Measurements from ENCODE around the gene RAB34. TPM values are rescaled to one million over a fixed set of nuclear protein-coding genes. Genes with fewer than 3 reads are reported as not detected.

The RAB34 gene
- total RNA-seq, 1 donor from 2014 or later, result 81.3 TPM

DNA sequence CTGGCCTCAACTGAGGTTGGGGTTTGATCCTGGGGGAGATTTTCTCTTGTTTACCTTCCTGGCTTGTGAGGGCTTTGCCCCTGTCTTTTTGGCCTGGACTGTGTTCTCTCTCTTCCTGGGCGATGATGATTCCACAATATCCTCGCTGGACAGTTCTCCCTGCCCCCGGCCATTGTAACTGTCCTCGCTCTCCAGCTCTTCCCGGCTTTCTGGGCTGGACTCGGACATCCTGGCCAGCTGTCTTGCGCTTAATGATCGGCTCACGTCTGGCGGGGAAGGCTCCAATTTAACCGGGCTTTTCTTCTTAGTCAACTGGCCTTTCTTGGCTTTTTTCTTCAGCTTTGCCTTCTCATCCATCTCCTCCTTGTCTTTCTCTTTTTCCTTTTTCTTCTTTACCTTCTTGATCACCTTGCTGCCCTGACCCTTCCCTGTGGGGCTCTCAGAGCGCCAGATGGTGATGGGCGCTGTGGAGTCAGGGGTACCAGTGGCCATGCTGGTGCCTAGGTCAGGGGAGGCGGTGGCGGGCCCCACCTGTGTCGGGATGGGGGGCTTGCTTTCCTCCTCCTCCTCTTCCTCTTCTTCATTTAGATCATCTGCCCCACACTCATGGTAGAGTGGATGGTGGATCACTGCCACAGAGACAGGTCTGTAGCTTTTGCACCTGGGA lies 14.0 kb downstream of the RAB34 start:
- ATAC-seq, result no peak
- intact Hi-C loops (cut with DNase I), result no loop called here
- no peak for DNase-seq (ENCODE audit: low spot score)

DNA sequence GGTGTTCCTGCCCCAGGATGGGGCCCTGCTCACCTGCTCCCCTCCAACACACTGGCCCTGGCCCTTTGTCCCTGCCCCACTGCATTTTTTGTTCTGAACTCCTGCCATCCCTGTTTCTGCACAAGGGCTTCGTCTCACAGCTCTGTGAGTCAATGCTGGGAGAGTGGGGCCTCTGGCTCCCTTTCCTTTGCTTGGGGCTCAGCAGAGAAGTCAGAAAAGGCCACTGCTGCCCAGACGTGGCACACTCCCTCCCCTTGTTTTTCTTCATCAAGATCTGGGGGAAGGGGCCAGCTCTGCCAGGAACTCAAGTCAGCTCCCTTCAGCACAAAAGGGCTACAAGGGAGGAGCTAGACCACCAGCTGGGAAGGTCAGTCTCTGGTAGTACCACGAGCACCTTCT lies 14.9 kb downstream of the RAB34 start:
- no peak for DNase-seq (ENCODE audit: low spot score)
- intact Hi-C loops (cut with DNase I), result no loop called here
- no peak for ATAC-seq

GRCh38 chr17:28702026-28702751 lies 15.5 kb downstream of the RAB34 start:
- DNase-seq (ENCODE audit: low spot score), result no peak

GRCh38 chr17:28700830-28701492 lies 16.7 kb downstream of the RAB34 start:
- ATAC-seq, result peak; percentile 10
- no peak for DNase-seq (ENCODE audit: low spot score)
- intact Hi-C loops (cut with DNase I), result no loop called here

More at GRCh38 chr17:28702026-28702751, 15.5 kb downstream of the RAB34 start:
- no peak for ATAC-seq
- intact Hi-C loops (cut with DNase I), result no loop called here

GRCh38 chr17:28700278-28700677 lies 17.4 kb downstream of the RAB34 start:
- ATAC-seq (no peak), DNase-seq (ENCODE audit: low spot score) (no peak)
- intact Hi-C loops (cut with DNase I), result no loop called here

- ATAC-seq, result no peak
- DNase-seq (ENCODE audit: low spot score), result no peak
- intact Hi-C loops (cut with DNase I), result no loop called here
Measured at GRCh38 chr17:28698253-28698941, 19.3 kb downstream of the RAB34 start.

DNA sequence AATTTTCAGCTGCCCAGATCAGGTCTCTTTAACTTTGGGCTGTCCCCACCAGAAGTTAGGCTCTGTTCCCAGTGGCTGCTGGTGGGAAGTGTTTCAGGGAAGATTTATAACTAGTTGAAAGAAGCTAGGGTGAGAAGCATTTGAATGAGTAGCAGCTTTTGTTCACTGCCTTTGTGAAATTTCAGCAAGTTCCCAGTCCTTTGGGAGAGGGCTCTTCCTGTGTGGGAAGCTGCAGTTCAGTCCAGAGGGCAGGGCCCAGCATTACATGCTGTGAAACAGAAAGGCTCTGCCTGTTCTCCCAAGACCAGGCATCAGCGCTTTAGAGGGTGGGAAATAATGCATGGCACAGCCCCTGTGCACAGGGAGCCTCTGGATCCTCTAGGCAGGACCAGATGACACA lies 23.8 kb downstream of the RAB34 start:
- ATAC-seq (peak; percentile 46), DNase-seq (ENCODE audit: low spot score) (no peak)
- intact Hi-C loops (cut with DNase I), result no loop called here

- ATAC-seq (no peak), DNase-seq (ENCODE audit: low spot score) (no peak)
- intact Hi-C loops (cut with DNase I), result no loop called here
Measured at GRCh38 chr17:28689011-28689410, 28.7 kb downstream of the RAB34 start.

GRCh38 chr17:28688481-28688880 lies 29.2 kb downstream of the RAB34 start:
- DNase-seq (ENCODE audit: low spot score) (no peak), ATAC-seq (no peak)
- intact Hi-C loops (cut with DNase I), result no loop called here

- DNase-seq (ENCODE audit: low spot score) (no peak), ATAC-seq (no peak)
- intact Hi-C loops (cut with DNase I), result no loop called here
Measured at GRCh38 chr17:28686296-28686695, 31.4 kb downstream of the RAB34 start.

- ATAC-seq (no peak), DNase-seq (ENCODE audit: low spot score) (no peak)
- intact Hi-C loops (cut with DNase I), result no loop called here
Measured at GRCh38 chr17:28685366-28685765, 32.3 kb downstream of the RAB34 start.

- intact Hi-C loops (cut with DNase I), result no loop called here
- ATAC-seq, result no peak
- no peak for DNase-seq (ENCODE audit: low spot score)
Measured at GRCh38 chr17:28684963-28685362, 32.7 kb downstream of the RAB34 start.

GRCh38 chr17:28682655-28683054 lies 35.0 kb downstream of the RAB34 start:
- DNase-seq (ENCODE audit: low spot score), result no peak
- ATAC-seq, result no peak
- intact Hi-C loops (cut with DNase I), result no loop called here

DNA sequence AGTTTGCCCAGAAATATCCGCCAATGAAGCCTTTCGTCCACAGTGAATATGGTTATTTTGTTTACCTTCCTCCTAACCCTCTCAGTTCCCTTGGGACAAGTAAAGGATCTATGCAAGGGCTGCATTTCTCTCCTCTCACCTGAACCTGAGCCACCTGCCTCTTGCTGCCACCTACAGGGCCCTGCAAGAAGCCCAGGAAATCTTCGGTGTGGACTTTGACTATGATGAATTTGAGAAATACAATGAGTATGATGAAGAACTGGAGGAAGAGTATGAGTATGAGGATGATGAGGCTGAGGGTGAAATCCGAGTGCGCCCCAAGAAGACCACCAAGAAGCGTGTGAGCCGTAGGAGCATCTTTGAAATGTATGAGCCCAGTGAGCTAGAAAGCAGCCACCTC lies 41.7 kb downstream of the RAB34 start:
- DNase-seq (ENCODE audit: low spot score) (no peak), ATAC-seq (no peak)
- intact Hi-C loops (cut with DNase I), result loop anchor here (5.0 kb wide), 1 partner anchor 116 kb away; no protein-coding TSS in a partner anchor

- DNase-seq (ENCODE audit: low spot score), result no peak
- no peak for ATAC-seq
- intact Hi-C loops (cut with DNase I), result loop anchor here (5.0 kb wide), 1 partner anchor 117 kb away; no protein-coding TSS in a partner anchor
Measured at GRCh38 chr17:28675490-28675889, 42.2 kb downstream of the RAB34 start.

- intact Hi-C loops (cut with DNase I), result no loop called here
- DNase-seq (ENCODE audit: low spot score), result no peak
- ATAC-seq, result no peak
Measured at GRCh38 chr17:28669918-28670317, 47.8 kb downstream of the RAB34 start.

- DNase-seq (ENCODE audit: low spot score), result no peak
- intact Hi-C loops (cut with DNase I), result no loop called here
- ATAC-seq, result no peak
Measured at GRCh38 chr17:28667870-28668269, 49.8 kb downstream of the RAB34 start.

- intact Hi-C loops (cut with DNase I), result no loop called here
- no peak for ATAC-seq
- no peak for DNase-seq (ENCODE audit: low spot score)
Measured at GRCh38 chr17:28665994-28666393, 51.7 kb downstream of the RAB34 start.

All from sciatic nerve (tissue), 2 donors.